GM12892 (cell line): ENCODE measurements around the gene GNAI1.

ENCODE experiments used
- DNase-seq: peaks from one replicate; pipeline ENCODE4 v3.0.0; 2011; ENCODE audit not compliant: insufficient read length
- FAIRE-seq: peaks from 2 replicates; lab custom pipeline; 2011; peaks lifted over from hg19 to GRCh38; lab: Jason Lieb, UNC
- POLR2A ChIP-seq: IDR thresholded peaks from 2 replicates; pipeline ENCODE4 v1.6.1; 2011; ENCODE audit warnings: low read depth, low read length, control low read depth
- POLR2AphosphoS5 ChIP-seq: IDR thresholded peaks from 2 replicates; pipeline ENCODE4 v1.6.1; 2011; ENCODE audit warnings: low read depth, low read length, control low read depth
- TAF1 ChIP-seq: IDR thresholded peaks from 2 replicates; pipeline ENCODE4 v1.6.1; 2011; ENCODE audit warnings: low read depth, mild to moderate bottlenecking, control low read depth, low read length, borderline replicate concordance

Gene GNAI1

GRCh38 chr7:80224415-80224814 lies 89.8 kb downstream of the GNAI1 start:
- no peak for DNase-seq
- no peak for FAIRE-seq
- TF ChIP-seq POLR2AphosphoS5 = no peak
- no peak for TF ChIP-seq POLR2A
- TF ChIP-seq TAF1 = no peak

GRCh38 chr7:80225361-80225760 lies 90.7 kb downstream of the GNAI1 start:
- TF ChIP-seq TAF1 (no peak), POLR2AphosphoS5 (no peak)
- FAIRE-seq (no peak), DNase-seq (no peak)

GRCh38 chr7:80226629-80227028 lies 92.0 kb downstream of the GNAI1 start:
- FAIRE-seq (no peak), DNase-seq (no peak)
- TF ChIP-seq TAF1 (no peak), POLR2AphosphoS5 (no peak), POLR2A (no peak)

GRCh38 chr7:80230327-80230726 lies 95.7 kb downstream of the GNAI1 start:
- no peak for TF ChIP-seq TAF1
- TF ChIP-seq POLR2A = no peak
- TF ChIP-seq POLR2AphosphoS5 = no peak
- FAIRE-seq (no peak), DNase-seq (no peak)

GRCh38 chr7:80231707-80232106 lies 97.1 kb downstream of the GNAI1 start:
- FAIRE-seq (no peak), DNase-seq (no peak)
- TF ChIP-seq POLR2AphosphoS5 = no peak
- TF ChIP-seq TAF1 = no peak
- TF ChIP-seq POLR2A = no peak

GRCh38 chr7:80232979-80233724 lies 98.5 kb downstream of the GNAI1 start:
- no peak for TF ChIP-seq POLR2AphosphoS5
- TF ChIP-seq POLR2A = no peak
- no peak for TF ChIP-seq TAF1
- FAIRE-seq = no peak
- DNase-seq = no peak

GRCh38 chr7:80235334-80235733 lies 100.7 kb downstream of the GNAI1 start:
- TF ChIP-seq TAF1 = no peak
- TF ChIP-seq POLR2A = no peak
- no peak for TF ChIP-seq POLR2AphosphoS5
- no peak for FAIRE-seq
- DNase-seq = no peak

GRCh38 chr7:80236681-80237080 lies 102.0 kb downstream of the GNAI1 start:
- FAIRE-seq (no peak), DNase-seq (no peak)
- TF ChIP-seq POLR2A (no peak), POLR2AphosphoS5 (no peak), TAF1 (no peak)

DNA sequence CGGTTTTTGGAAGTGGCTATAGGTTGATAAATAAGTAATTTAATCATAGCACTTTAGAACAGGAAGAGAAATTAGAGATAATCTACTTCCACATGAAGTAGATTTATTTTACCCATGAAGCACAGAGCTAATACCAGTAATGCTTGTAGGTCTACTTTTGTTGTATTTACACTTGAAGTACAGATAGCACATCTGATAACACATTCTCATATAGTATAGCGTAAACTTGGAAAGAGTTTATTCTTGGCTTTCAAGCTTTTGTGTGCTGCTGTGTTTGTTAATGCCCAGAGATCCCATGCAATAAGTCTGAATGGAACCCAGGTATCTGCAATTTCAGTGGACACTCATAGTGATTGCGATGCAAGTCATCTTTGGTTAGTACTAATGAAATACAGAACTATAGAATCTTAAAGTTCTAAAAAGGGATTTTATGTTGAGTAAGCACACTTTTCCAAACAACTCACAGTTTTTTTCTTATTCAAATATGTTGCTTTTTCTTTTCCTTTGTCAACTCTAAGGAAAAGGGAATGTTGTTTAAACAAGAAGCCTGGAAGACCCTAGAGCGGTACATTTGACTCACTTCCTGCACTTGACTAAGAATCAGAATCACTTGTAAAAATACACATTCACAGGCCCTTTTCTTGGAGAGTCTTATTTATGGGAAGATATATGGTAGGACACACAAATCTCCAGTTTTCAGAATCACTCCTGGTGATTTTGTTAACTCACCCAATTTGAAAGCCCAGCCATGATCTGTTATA lies 105.8 kb downstream of the GNAI1 start:
- no peak for FAIRE-seq
- TF ChIP-seq POLR2AphosphoS5 (no peak), TAF1 (no peak), POLR2A (no peak)
- no peak for DNase-seq

GRCh38 chr7:80241671-80242070 lies 107.0 kb downstream of the GNAI1 start:
- FAIRE-seq = no peak
- no peak for DNase-seq
- TF ChIP-seq POLR2A = no peak
- no peak for TF ChIP-seq TAF1
- TF ChIP-seq POLR2AphosphoS5 = no peak

DNA sequence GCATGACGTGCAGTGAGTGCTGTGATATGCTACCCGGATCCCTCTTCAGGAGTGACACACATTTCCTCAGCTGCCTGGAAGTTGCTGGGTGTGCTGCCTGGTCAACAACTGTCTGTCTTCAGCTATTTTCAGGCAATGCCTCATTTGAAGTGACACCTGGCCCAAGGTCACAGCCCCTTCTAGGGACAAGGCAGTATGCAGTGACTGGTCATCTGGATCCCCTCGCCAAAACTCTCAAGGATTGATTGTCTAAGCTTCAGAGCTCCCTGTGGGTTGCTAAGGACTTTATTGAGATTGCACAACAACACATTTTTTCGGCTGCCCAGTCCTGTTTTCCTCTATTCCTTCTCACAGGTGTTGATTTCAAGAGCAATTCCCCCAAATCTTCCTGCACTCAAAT lies 108.8 kb downstream of the GNAI1 start:
- DNase-seq = no peak
- TF ChIP-seq POLR2AphosphoS5 = no peak
- no peak for TF ChIP-seq TAF1
- TF ChIP-seq POLR2A = no peak
- FAIRE-seq = no peak

- no peak for TF ChIP-seq TAF1
- no peak for TF ChIP-seq POLR2AphosphoS5
- TF ChIP-seq POLR2A = no peak
- DNase-seq = no peak
- no peak for FAIRE-seq
These were observed 109.7 kb downstream of the GNAI1 start for GRCh38 chr7:80244206-80244916.
